Neural progenitor cell (in vitro differentiated cells): ENCODE results near the gene DDAH1.

Experiments used
- CTCF ChIP-seq: fragments of 200-600 bp; sonication (generic); IDR thresholded peaks from 2 replicates; pipeline ENCODE4 v1.5.1; 2017; ENCODE audit warnings: antibody characterized with exemption, mild to moderate bottlenecking
- EZH2 ChIP-seq: fragments of 200-600 bp; sonication (generic); IDR thresholded peaks from 2 replicates; pipeline ENCODE4 v1.6.1; 2017; ENCODE audit warnings: antibody characterized with exemption, mild to moderate bottlenecking, moderate library complexity
- EZH2phosphoT487 ChIP-seq: fragments of 200-600 bp; sonication (generic); IDR thresholded peaks from 2 replicates; pipeline ENCODE4 v1.6.1; 2017; ENCODE audit warnings: antibody characterized with exemption

GRCh38 chr1:85406081-85406480, 58.9 kb downstream of the DDAH1 start:
- TF ChIP-seq CTCF: no peak
- no peak for TF ChIP-seq EZH2
- TF ChIP-seq EZH2phosphoT487: no peak
